HepG2 (cell line): ENCODE measurements around the gene ANGPTL7. TPM values are rescaled to one million over a fixed set of nuclear protein-coding genes. Genes with fewer than 3 reads are reported as not detected.

Experiments
- ATAC-seq: fragments of 200-7000 bp; cut with Tn5 transposase; 3 replicates; pipeline ENCODE4 v1.9.1; 2020; ENCODE audit warnings: mild to moderate bottlenecking, moderate library complexity
- BruUV-seq: library from RNA; stranded (reverse); fragments of 400-500 nt; replicated peaks from 2 replicates; lab custom pipeline; 2021; lab: Mats Ljungman, UMichigan
- CTCF ChIA-PET: fragments of 300-600 bp; formaldehyde crosslinking; extraction: SDS; loops from one replicate; lab custom pipeline; 2021; ENCODE audit warnings: low total read pairs, inconsistent platforms, low intra/inter-chr PET ratio; lab: Yijun Ruan, JAX
- POLR2A ChIA-PET: fragments of 350-600 bp; sonication (Branson Sonifier 250); formaldehyde crosslinking; loops from one replicate; lab custom pipeline; 2020; ENCODE audit warnings: antibody characterized with exemption, inconsistent platforms; lab: Yijun Ruan, JAX
- DNase-seq: peaks from one replicate; pipeline ENCODE4 v3.0.0-alpha.2; 2015; ENCODE audit warnings: low spot score
- FAIRE-seq: peaks from 3 replicates; lab custom pipeline; 2011; peaks lifted over from hg19 to GRCh38; lab: Jason Lieb, UNC
- H2AFZ ChIP-seq: one replicate; pipeline ENCODE4 v1.6.1; 2011; ENCODE audit warnings: low read length, inconsistent platforms
- H3K27ac ChIP-seq: fragments of 300-600 bp; 3 replicates; pipeline ENCODE4 v1.8.0; 2011; ENCODE audit warnings: mixed run types, mild to moderate bottlenecking, mixed read lengths, low read length, inconsistent platforms; ENCODE audit not compliant: insufficient read depth; ENCODE audit errors: extremely low read length
- H3K27me3 ChIP-seq, 2 experiments: fragments of 200-600 bp in 1 of 2; 2 replicates in 1 of 2; 3 replicates in 1 of 2; pipeline versions ENCODE4 v1.6.0 to v1.8.0; 2011; ENCODE audit warnings: low read length in 2 of 2, mild to moderate bottlenecking in 2 of 2, moderate library complexity in 2 of 2, inconsistent platforms in 1 of 2; ENCODE audit not compliant: insufficient read depth in 2 of 2, control insufficient read depth in 1 of 2
- H3K36me3 ChIP-seq, 2 experiments: fragments of 200-600 bp in 1 of 2; replicated peaks in 1 of 2; 2 replicates in 1 of 2; 3 replicates in 1 of 2; pipeline versions ENCODE4 v1.5.1 to v1.8.0; 2011; ENCODE audit warnings: low read length in 2 of 2, inconsistent platforms in 1 of 2; ENCODE audit not compliant: insufficient read depth in 2 of 2, control insufficient read depth in 1 of 2
- H3K4me1 ChIP-seq: 2 replicates; pipeline ENCODE4 v1.5.1; 2012; ENCODE audit warnings: low read length, inconsistent platforms; ENCODE audit not compliant: insufficient read depth
- H3K4me2 ChIP-seq: 2 replicates; pipeline ENCODE4 v1.6.0; 2011; ENCODE audit warnings: low read depth, low read length, inconsistent platforms
- H3K4me3 ChIP-seq, 3 experiments: fragments of 200-600 bp in 1 of 3; sonication (generic), shearing (Covaris generic) in 1 of 3; replicated peaks in 1 of 3; 2 replicates each; pipeline ENCODE4 v1.5.1; 2011 to 2016; ENCODE audit warnings: low read length in 3 of 3, inconsistent platforms in 2 of 3, low read depth in 2 of 3, mild to moderate bottlenecking in 2 of 3, control low read depth in 1 of 3, mixed read lengths in 1 of 3; ENCODE audit not compliant: insufficient read depth in 1 of 3
- H3K79me2 ChIP-seq: one replicate; pipeline ENCODE4 v1.6.1; 2011; ENCODE audit warnings: low read length, inconsistent platforms; ENCODE audit not compliant: insufficient read depth
- H3K9ac ChIP-seq: 2 replicates; pipeline ENCODE4 v1.6.0; 2011; ENCODE audit warnings: mild to moderate bottlenecking, low read depth, low read length, inconsistent platforms; ENCODE audit not compliant: insufficient read depth
- H3K9me3 ChIP-seq: 2 replicates; pipeline ENCODE4 v1.5.1; 2012; ENCODE audit warnings: mild to moderate bottlenecking, low read length
- H4K20me1 ChIP-seq: 2 replicates; pipeline ENCODE4 v1.6.0; 2011; ENCODE audit warnings: inconsistent platforms, mild to moderate bottlenecking, low read length, moderate library complexity; ENCODE audit not compliant: insufficient read depth
- CBX5 ChIP-seq: sonication (generic); formaldehyde crosslinking; IDR thresholded peaks from 2 replicates; pipeline ENCODE4 v1.4.0; 2020; ENCODE audit warnings: missing genetic modification reagents, borderline replicate concordance
- GMEB1 ChIP-seq: sonication (generic); formaldehyde crosslinking; IDR thresholded peaks from 2 replicates; pipeline ENCODE4 v1.5.1; 2020; ENCODE audit warnings: missing genetic modification reagents, mild to moderate bottlenecking, borderline replicate concordance
- GTF2F1 ChIP-seq: fragments of 150-350 bp; IDR thresholded peaks from 2 replicates; pipeline ENCODE4 v1.6.1; 2014; ENCODE audit warnings: low read length
- KDM1A ChIP-seq: IDR thresholded peaks from 2 replicates; pipeline ENCODE4 v1.6.1; 2016; ENCODE audit warnings: missing compliant biosample characterization
- KDM2A ChIP-seq: sonication (generic); formaldehyde crosslinking; IDR thresholded peaks from 2 replicates; pipeline ENCODE4 v1.4.0; 2020; ENCODE audit warnings: low read depth, missing genetic modification reagents, borderline replicate concordance
- NCOA1 ChIP-seq: sonication (generic); formaldehyde crosslinking; IDR thresholded peaks from 2 replicates; pipeline ENCODE4 v1.9.0; 2021; ENCODE audit warnings: missing genetic modification reagents
- NR2F1 ChIP-seq, 2 experiments: fragments of 450-650 bp in 1 of 2; formaldehyde crosslinking in 1 of 2; IDR thresholded peaks; 2 replicates each; pipeline versions ENCODE4 v1.5.0 to v1.6.1; 2016 to 2020; ENCODE audit warnings: mild to moderate bottlenecking in 1 of 2, missing compliant biosample characterization in 1 of 2, missing genetic modification reagents in 1 of 2, moderate library complexity in 1 of 2
- ZNF570 ChIP-seq: sonication (generic); formaldehyde crosslinking; IDR thresholded peaks from 2 replicates; pipeline ENCODE4 v1.4.0; 2020; ENCODE audit warnings: mild to moderate bottlenecking, missing genetic modification reagents, borderline replicate concordance
- ZNF788 ChIP-seq: sonication (generic); formaldehyde crosslinking; IDR thresholded peaks from 2 replicates; pipeline ENCODE4 v1.5.0; 2020; ENCODE audit warnings: mild to moderate bottlenecking, missing genetic modification reagents, borderline replicate concordance
- WGBS: methylation state at CpG from one replicate; pipeline ENCODE4 v1.1.6; 2017; ENCODE audit warnings: low lambda C conversion rate; 5-methylcytosine and 5-hydroxymethylcytosine counted together
- in situ Hi-C: cut with HindIII; loops from 2 replicates; pipeline ENCODE4 v1.10.0; 2017; ENCODE audit warnings: low pct_unique_long_range_greater_than_20kb; ENCODE audit not compliant: extremely low pct_ligation_motif_present
- intact Hi-C: fragments of 100-400 bp; cut with micrococcal nuclease; formaldehyde crosslinking; loops from one replicate; pipeline ENCODE4 v1.10.0; 2022; ENCODE audit not compliant: unreplicated experiment
- polyA plus RNA-seq, 8 experiments: library from polyadenylated mRNA; depleted of rRNA in 3 of 8; stranded (reverse) in 7 of 8; unstranded in 1 of 8; fragments of >200 nt; fragmentation: Illumina TruSeq in 4 of 8; extraction: Trizol in 4 of 8; gene quantifications; 2 replicates each; pipeline versions ENCODE4 v1.2.1 to v1.2.3, GENCODE V29; 2011 to 2016; ENCODE audit warnings: low read depth in 4 of 8, missing spikeins in 1 of 8, mixed read lengths in 1 of 8; ENCODE audit not compliant: insufficient read depth in 1 of 8
- total RNA-seq, 5 experiments: library from RNA; depleted of rRNA; stranded (reverse); fragments of >200 nt; fragmentation: Illumina TruSeq; extraction: Trizol; gene quantifications; 2 replicates each; pipeline ENCODE4 v1.2.3, GENCODE V29; 2016; ENCODE audit warnings: low read depth in 1 of 5
- TF ChIP-seq, protein P1 (sequence below): sonication (generic); formaldehyde crosslinking; IDR thresholded peaks from 2 replicates; pipeline ENCODE4 v1.4.0; 2020; ENCODE audit warnings: missing genetic modification reagents, borderline replicate concordance
- TF ChIP-seq, protein P2 (sequence below): sonication (generic); formaldehyde crosslinking; IDR thresholded peaks from 2 replicates; pipeline ENCODE4 v1.5.1; 2020; ENCODE audit warnings: missing genetic modification reagents, mild to moderate bottlenecking, borderline replicate concordance

ANGPTL7 gene
- total and polyA plus RNA-seq, 2 of the 13 experiments (the other 11 are each of a cell fraction or from before 2014, with no cell fraction given): not detected

GRCh38 chr1:11157394-11157793, 31.8 kb upstream of the ANGPTL7 start:
- TF ChIP-seq CBX5 (CRISPR knock-in tag): no peak
- TF ChIP-seq NR2F1 (CRISPR knock-in tag; IDR thresholded peaks at IDR 0.05): no peak
- TF ChIP-seq, protein P1, sequence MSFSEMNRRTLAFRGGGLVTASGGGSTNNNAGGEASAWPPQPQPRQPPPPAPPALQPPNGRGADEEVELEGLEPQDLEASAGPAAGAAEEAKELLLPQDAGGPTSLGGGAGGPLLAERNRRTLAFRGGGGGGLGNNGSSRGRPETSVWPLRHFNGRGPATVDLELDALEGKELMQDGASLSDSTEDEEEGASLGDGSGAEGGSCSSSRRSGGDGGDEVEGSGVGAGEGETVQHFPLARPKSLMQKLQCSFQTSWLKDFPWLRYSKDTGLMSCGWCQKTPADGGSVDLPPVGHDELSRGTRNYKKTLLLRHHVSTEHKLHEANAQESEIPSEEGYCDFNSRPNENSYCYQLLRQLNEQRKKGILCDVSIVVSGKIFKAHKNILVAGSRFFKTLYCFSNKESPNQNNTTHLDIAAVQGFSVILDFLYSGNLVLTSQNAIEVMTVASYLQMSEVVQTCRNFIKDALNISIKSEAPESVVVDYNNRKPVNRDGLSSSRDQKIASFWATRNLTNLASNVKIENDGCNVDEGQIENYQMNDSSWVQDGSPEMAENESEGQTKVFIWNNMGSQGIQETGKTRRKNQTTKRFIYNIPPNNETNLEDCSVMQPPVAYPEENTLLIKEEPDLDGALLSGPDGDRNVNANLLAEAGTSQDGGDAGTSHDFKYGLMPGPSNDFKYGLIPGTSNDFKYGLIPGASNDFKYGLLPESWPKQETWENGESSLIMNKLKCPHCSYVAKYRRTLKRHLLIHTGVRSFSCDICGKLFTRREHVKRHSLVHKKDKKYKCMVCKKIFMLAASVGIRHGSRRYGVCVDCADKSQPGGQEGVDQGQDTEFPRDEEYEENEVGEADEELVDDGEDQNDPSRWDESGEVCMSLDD (CRISPR knock-in tag): no peak
- no peak for TF ChIP-seq ZNF570
- ChIA-PET CTCF (no interaction called here), POLR2A (no interaction called here)
- no peaks in the 10 kb centered on the region for H3K27me3 ChIP-seq
- in situ Hi-C loops: no loop called here
- no peak overlapping the region for H3K9ac ChIP-seq
- H3K9me3 ChIP-seq: no peaks in the 10 kb centered on the region
- no peaks in the 10 kb centered on the region for H3K79me2 ChIP-seq
- no peak for ATAC-seq
- no peak overlapping the region for H2AFZ ChIP-seq
- no peak for FAIRE-seq
- no TSS peak for BruUV-seq
- H4K20me1 ChIP-seq: no peaks in the 10 kb centered on the region
- H3K4me2 ChIP-seq: no peak overlapping the region
- H3K4me1 ChIP-seq: 0 out of 2 replicates have a peak, but pooled peaks cover under 1% of the 10 kb centered on the region
- WGBS: 94% methylated on average over 8 of the region's 8 CpGs
- no peak overlapping the region for H3K27ac ChIP-seq
- intact Hi-C loops: no loop called here
- no peak for DNase-seq
- peaks cover 2 to 28% of the 10 kb centered on the region in 2 experiments; a peak in 3 of 5 replicates for H3K36me3 ChIP-seq
- H3K4me3 ChIP-seq: no peak overlapping the region

- Histone ChIP-seq H3K9me3 (no peaks in the 10 kb centered on the region), H4K20me1 (no peaks in the 10 kb centered on the region), H3K4me1 (no peaks in the 10 kb centered on the region), H3K79me2 (no peaks in the 10 kb centered on the region), H2AFZ (no peak overlapping the region), H3K27me3 (no peaks in the 10 kb centered on the region), H3K27ac (no peak overlapping the region), H3K4me2 (no peak overlapping the region), H3K36me3 (peaks cover 2 to 28% of the 10 kb centered on the region in 2 experiments; a peak in 3 of 5 replicates), H3K9ac (no peak overlapping the region), H3K4me3 (no peak overlapping the region)
- in situ Hi-C loops (no loop called here), intact Hi-C loops (no loop called here)
- BruUV-seq: no TSS peak
- ChIA-PET CTCF (no interaction called here), POLR2A (no interaction called here)
- 90% methylated on average over 2 of the region's 2 CpGs for WGBS
- DNase-seq (no peak), FAIRE-seq (no peak), ATAC-seq (no peak)
- TF ChIP-seq, protein P2, sequence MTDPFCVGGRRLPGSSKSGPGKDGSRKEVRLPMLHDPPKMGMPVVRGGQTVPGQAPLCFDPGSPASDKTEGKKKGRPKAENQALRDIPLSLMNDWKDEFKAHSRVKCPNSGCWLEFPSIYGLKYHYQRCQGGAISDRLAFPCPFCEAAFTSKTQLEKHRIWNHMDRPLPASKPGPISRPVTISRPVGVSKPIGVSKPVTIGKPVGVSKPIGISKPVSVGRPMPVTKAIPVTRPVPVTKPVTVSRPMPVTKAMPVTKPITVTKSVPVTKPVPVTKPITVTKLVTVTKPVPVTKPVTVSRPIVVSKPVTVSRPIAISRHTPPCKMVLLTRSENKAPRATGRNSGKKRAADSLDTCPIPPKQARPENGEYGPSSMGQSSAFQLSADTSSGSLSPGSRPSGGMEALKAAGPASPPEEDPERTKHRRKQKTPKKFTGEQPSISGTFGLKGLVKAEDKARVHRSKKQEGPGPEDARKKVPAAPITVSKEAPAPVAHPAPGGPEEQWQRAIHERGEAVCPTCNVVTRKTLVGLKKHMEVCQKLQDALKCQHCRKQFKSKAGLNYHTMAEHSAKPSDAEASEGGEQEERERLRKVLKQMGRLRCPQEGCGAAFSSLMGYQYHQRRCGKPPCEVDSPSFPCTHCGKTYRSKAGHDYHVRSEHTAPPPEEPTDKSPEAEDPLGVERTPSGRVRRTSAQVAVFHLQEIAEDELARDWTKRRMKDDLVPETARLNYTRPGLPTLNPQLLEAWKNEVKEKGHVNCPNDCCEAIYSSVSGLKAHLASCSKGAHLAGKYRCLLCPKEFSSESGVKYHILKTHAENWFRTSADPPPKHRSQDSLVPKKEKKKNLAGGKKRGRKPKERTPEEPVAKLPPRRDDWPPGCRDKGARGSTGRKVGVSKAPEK (CRISPR knock-in tag): no peak
- TF ChIP-seq ZNF788: no peak
- TF ChIP-seq KDM1A (CRISPR knock-in tag): no peak
- no peak for TF ChIP-seq KDM2A (CRISPR knock-in tag)
- no peak for TF ChIP-seq GMEB1 (CRISPR knock-in tag)
- no peak for TF ChIP-seq GTF2F1
- no peak for TF ChIP-seq NCOA1 (CRISPR knock-in tag)
Measured at GRCh38 chr1:11157867-11158266, 31.3 kb upstream of the ANGPTL7 start.
